GM18907 (cell line): ENCODE results near the gene TPX2.

Source experiments
- ATAC-seq: cut with Tn5 transposase; IDR thresholded peaks from one replicate; pipeline ENCODE4 v1.9.1; 2021; ENCODE audit warnings: mild to moderate bottlenecking, moderate library complexity; ENCODE audit not compliant: unreplicated experiment

TPX2 gene

DNA sequence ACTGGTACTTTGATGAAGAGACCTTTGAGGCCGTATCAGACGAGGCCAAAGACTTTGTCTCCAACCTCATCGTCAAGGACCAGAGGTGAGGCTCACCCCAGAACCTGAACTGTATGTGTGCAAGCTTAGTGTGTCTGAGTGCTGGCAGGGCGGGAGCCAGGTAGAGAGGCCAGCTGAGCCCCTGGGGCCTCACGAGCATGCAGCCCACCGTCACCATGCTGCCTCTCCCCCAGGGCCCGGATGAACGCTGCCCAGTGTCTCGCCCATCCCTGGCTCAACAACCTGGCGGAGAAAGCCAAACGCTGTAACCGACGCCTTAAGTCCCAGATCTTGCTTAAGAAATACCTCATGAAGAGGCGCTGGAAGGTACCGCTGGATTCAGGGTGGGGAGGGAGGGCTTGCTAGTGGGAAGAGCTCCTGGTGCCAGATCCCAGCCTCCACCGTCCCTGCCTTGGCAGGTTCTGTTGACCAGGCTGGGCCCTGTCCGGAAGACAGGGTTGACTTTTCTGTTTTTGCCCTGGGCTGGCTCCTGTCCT, 92.7 kb downstream of the TPX2 start:
- no peak for ATAC-seq

DNA sequence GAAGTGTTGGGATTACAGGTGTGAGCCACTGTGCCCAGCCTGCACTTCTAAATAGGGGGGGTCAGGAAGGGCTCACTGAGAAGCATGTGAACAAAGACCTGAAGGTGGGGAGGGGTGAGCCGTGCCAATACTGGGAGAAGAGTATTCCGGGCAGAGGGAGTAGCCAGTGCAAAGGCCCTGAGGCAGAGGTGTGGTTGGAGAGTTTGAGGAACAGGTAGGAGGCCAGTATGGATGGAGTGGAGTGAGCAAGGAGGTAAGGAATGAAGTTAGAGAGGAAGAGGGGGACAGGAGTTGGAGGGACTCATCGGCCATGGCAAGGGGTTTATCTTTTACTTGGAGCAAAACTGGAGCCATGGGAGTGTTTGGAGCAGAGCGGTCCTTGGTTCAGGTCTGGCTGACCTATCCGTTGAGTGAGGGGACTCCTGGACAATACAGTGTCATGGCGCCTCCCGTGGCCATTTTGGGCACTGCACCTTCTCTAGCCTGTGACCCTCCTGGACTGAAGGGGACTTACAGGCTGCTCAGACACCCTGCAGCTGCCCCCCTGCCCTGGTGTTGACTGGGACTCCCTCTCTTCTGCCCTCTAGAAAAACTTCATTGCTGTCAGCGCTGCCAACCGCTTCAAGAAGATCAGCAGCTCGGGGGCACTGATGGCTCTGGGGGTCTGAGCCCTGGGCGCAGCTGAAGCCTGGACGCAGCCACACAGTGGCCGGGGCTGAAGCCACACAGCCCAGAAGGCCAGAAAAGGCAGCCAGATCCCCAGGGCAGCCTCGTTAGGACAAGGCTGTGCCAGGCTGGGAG, 94.2 kb downstream of the TPX2 start:
- ATAC-seq = no peak

DNA sequence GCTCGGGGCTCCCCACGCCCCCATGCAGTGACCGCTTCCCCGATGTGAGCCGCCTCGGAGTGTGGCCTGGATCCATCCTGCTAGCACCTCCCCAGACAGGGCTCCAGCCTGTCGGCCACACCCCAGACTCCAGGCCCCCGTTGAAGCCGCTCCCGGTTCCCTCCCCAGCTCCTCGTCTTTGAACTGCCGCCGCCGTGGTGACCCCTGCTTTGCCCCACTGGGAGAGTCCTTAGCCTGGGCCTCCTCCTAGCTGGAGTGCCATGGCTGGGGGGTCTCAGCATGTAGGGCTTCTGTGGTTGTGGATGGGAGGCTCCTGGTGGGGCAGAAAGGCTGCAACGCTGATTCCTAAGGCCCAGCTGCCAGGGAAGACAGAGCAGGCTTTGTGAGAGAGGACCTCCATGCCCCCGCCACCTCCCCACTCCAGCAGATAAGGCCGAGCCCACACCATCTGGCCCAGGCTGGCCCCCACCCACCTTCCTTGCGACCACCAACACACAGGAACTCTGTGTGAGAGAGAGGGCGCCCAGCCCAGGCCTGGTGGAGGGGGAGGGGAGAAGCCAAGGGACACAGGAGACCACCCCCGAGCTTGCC, 94.9 kb downstream of the TPX2 start:
- ATAC-seq = no peak

DNA sequence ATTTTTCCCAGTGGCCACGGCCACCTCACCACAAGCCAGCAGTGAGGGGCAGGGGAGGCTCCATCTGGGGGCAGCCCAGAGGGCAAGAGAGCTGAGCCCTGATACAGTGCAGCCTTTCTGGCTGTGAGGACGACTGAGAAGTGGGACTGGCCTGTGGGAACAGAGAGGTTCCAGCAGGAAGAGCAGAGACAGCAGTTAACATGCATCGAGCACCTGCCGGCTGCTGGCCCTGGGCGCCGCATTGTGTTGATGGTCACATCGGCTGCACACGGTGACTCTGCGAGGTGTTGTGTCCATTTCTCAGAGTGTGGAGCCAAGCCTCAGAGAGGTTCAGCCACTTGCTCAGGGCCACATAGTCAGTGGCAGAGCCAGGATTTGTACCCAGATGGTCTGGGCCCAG, 96.5 kb downstream of the TPX2 start:
- ATAC-seq = peak; percentile 12

DNA sequence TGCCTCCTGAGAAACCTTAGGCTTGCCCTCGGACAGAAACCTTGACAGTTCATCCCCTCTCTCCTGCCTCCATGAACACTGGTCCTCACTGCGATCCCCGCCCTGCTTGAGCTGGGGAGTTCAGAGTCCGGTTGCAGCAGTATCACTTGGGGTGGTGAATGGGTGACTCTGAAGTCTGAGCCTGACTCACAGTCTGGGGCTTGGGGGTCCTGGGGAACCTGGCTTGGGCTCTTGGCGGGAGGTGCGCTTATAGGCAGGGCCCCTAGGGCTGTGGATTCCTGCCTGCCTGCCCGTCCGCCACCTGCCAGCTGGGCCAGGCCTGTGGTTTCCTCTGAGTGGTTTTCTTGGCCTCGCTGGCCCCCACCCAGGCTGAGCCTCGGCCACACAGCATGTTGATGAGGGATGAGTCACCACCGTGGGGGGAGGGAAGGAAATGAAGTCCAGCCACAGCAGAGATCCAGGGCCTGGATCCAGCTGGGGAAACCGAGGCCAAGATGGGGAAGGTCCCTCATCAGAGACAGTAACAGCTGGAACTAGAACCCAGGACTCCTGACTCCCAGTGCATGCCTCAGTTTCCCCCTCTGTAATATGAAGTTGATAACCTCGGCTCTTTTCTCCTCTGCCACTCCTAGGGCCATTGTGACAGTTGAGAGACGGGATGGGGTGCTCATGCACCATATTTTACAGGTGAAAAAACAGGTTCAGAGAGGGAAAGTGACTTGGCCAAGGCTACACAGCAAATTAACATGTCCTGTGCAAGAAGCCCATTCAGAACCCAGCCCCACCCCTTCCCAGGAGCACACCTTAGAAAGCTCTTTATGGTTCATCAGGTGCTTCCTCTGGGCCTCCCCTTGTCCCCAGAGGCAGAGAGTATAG, 97.1 kb downstream of the TPX2 start:
- peak; percentile 90 for ATAC-seq

DNA sequence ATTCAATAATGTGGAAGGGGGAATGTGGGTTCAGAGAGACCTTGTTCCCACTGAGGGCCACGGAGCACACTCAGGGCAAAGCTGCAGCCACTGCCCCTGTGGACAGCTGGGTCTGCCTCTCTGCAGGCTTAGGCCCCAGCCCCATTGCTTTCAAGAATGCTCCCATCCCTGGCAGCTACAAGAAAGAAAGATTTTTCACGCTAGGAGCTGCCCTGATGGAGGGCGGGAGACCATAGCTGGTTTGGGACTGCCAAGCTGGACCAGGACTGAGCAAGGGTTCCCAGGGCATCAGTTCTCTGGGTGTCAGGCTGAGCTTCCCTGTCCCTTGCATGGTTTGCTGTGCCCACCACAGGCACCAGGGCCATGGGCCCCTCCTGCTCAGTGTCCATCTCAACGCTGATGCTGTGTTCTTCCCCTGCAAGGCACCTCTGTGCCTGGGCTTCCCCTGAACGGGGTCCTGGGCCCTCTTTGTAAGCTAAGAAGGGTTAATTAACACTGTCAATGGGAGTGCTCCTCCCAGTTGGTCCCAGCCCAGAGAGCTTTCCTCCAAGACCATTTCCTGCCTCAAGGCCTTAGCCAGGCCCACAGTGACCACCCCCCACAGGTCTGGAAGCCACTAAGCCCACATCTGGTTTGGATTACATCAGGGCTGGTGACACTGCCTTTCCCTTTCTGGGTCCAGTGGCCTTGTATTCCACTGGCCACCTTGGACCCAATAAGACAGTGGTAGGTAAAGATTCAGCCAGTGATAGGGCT, 97.9 kb downstream of the TPX2 start:
- ATAC-seq = no peak

DNA sequence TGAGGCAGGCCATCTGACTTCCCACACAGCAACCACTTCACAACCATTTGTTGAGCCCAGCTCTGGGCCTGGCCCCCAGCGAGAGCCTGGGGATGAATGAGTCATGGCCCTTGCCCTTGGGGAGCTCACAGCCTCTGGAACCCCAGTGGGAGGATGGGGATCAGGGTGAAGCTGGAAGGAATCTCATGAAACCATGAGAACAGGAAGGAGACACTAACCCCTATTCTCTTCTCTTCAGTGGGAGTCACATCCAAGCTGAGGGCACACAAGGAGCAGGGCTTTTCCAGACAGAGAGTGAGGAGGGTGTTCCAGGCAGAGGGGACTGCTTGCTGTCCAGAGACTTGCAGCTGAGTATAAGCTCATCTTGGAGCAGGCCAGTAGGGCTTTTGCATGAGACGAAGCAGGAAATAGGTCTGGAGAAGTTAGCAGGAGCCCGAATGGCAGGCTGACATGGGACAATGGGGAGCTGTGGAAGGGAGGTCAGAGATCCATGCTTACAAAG, 98.9 kb downstream of the TPX2 start:
- no peak for ATAC-seq

DNA sequence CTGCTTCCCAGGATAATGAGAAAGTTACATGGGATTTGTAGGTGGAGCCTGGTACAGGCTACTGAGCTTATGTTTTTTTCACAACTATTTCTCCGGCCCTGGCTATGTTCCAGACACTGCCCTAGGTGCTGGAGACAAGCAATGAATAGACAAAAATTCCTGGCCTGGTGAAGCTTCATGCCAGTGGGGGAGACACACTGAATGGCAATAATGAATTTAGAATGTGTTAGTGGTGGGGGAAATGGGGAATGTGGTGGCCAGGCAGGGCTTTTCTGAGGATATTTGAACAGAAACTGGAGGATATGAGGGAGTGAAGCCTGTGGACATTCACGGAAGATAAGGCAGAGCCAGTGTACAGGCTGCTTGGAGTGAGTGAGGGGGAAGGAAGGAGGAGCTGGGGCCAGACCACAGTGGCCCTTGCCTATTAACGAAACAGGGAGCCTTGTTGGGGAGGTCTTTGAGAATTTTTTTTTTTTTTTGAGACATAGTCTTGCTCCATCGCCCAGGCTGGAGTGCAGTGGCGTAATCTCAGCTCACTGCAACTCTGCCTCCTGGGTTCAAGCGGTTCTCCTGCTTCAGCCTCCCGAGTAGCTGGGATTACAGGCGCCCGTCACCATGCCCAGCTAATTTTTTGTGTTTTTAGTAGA, 99.7 kb downstream of the TPX2 start:
- no peak for ATAC-seq

DNA sequence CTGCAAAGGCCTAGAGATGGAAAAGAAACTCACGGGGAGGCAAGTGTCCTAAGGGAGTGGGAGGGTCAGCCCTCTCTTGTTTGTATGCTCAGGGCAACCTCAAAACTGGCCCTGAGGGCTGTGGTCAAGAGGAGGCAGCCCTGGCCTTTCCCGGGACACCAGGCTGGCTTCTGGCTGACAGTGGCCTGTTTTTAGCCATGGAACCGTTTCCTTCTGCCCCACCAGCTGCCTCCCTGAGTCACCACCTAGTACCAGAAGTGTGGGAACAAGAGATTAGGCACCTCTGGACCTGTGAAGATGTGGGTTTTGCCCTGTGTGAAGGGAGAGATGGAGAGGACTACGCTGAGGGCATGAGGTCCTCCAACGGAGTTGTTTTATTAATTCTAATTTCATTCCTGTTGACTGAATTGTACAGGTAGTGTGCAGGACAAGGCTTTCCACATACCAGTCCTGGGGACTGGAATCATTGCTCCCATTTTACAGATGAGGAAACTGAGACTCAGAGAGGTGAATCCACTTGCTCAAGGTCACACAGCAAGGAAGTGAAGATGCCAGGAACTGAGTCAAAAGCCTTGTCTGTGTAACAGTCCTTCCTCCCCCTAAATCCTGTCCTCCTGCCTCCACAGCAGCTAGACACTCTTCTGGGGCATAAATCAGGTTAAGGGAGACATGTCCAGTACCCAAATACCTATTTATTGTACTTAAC, 100.8 kb downstream of the TPX2 start:
- ATAC-seq = no peak

DNA sequence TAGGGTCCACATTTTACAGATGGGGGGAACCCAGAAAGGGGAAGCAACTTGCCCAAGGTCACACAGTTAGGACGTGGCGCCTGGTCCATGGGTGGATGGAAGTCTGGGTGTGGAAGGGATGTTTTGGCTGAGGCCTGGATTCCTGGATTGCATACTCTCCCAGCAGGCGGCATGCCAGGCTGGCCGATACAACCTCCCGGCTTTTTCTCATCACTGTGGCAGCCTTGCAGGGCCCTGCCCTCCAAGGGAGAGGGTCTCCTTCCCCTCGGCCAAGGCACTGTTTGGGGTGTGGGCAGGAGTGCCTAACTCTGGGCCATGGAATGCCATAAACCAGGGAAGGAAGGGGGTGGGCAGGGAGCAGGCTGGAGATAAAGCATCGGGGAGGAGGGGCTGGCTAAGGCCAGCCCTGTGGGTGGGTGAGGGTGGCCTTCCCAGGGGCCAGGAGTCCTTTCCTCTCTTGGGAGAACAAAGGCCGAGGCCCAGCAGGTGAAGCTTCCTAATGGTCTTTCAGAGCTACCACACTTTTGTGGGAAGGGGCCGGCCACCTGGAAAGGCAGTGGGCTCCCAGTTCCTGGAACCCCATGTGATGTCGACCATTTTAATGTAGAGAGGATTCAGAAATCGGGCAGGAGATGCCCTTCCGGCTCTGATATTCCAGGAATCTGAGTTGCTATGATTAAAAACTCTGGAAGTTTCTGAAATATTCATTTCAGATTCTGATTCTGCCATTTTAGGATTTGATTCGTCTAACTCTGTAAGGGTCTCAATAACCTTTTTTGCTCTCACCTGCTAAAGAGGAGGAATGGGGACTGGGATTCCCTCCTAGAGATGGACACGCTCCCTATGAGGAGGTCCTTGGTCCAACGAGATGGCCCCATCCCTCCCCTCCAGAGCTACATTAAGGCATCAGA, 102.1 kb downstream of the TPX2 start:
- ATAC-seq = no peak

DNA sequence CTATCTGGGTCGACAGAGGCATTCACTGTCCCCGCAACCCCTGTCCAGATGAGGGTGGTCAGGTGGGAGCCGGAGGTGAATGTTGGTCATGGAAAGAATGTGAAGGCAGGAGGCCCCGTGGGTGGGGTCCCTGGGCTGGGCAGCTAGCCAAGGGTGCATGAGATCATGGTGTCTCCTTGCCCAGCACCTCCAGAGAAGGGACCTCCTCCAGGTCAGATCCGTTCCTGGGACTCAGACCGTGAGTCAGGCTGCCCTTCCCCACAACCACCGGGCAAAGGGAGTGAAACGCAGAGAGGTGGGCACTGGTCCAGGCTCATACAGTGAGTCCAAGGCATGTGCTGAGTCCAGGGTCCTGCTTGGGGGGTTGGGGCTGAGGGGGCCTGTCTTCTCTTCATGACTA, 102.8 kb downstream of the TPX2 start:
- ATAC-seq = no peak

DNA sequence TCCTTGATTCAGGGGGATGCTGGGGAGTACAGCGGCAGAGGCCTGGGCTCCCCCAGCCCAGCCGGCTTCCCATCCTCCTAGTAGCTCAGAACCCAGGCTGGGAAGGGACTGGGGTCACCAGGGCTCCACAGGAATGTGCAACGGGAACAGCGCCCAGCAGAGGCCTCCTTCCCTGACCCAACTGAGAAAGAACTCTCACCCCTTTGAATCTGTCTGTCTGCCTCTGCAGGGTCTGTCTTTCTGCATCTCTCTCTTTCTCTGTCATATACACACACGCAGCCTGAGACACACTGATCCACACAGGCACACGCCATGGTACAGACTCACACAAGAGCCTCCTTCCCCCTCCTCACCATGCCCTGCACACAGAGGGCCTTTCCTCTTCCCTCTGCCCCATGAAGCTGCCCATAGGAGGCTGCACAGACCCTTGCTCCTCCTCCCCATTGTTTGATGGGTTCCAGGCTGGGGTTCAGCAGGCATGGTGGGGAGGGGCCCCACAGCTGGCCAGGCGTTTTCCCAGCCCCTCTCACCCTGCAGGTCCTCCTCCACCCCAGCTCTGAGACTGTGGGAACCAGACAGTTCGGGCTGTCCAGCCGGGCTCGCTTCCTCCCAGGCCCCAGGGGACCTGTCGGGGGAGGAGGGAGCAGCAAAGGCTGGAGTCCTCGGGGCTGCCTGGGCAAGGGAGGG, 103.5 kb downstream of the TPX2 start:
- ATAC-seq = no peak

DNA sequence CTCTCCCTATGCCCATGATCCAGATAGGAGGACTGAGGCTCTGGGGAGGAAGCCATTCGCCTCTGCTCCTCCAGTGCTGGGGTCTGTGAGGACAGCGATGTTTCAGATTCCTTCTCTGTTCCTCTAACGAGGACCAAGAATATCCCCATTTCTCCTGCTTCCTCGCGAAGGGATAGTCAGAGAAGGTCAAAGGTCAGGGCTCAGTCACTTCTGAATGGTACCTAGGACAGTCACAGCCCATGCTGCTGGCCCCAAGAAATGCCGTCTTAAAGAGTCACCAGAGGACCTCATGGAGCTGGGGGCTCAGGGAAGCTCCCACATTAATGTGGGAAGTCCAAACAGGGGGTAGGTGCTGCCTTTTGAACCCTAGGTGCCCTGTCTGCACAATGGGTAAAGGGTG, 104.2 kb downstream of the TPX2 start:
- ATAC-seq = no peak

DNA sequence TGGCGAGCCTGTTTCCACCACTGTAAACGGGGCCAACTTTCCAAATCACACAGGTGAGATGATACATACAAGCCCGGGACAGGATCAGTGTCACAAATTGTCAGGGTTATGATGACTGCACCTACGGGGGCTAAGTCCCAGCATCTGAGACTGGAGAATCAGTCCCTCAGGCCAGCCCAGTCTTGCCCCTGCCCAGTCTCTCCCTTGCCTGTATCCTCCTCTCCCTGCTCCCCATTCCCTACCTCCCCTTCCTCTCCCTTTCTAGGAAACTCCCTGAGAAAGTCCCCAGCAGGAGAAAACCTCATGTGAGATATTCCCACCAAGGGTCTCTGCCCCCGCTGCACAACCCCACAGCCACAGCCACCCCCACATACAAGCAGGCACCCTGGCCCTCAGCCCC, 104.8 kb downstream of the TPX2 start:
- ATAC-seq = no peak

DNA sequence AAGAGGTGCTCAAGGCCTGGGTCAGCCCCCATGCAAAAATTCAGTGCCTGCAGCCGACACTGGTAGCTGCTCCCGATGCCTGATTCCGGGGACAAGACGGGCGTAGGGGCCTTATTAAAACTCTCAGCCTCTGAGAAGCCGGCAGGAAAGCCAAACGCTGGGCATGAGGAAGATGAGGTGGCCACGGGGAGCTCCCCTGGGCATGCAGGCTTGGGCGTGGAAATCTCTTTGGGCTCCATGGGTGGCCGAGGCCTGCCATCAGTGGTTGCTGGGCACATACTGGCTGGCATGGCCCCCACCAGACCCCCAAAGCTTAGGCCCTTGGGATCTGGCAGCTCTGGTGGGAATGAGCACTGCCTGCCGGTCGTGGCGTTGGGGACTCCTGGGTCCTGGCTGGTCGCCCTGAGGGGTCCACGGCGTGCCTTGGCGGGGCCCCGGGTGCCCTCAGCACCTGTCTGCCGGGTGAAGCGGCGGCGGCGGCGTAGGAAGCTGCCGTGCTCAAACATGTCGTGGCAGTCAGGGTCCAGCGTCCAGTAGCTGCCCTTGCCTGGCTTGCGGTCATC, 105.7 kb downstream of the TPX2 start:
- no peak for ATAC-seq

DNA sequence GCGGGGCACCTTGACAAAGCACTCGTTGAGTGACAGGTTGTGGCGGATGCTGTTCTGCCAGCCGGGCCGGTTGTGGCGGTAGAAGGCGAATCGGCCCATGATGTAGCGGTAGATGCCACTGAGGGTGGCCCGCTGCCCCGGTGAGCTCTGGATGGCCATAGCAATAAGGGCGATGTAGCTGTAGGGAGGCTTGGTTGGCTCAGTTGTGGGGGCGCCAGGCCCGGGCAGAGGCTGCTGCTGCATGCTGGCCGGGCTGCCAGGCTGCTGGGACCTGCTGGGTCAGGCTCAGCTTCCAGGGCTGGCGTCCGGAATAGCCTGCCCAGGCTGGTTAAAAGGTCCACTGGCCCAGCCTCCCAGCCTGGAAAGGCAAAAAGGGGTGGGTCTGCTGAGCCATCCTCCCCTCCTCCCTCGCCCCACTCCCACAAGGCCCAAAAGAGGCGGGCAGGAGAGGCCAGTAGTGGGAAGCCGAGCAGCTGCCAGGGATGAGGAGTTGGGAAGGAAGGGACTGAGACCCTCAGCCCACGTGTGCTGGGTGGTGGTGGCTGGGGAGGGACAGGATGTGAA, 106.3 kb downstream of the TPX2 start, which contains the start of gene FOXS1:
Gene FOXS1, minus strand, starts transcription at position 305 of the 564 bp plus-strand sequence. Its CDS starts 62 bp downstream, at position 243.
- ATAC-seq = no peak

DNA sequence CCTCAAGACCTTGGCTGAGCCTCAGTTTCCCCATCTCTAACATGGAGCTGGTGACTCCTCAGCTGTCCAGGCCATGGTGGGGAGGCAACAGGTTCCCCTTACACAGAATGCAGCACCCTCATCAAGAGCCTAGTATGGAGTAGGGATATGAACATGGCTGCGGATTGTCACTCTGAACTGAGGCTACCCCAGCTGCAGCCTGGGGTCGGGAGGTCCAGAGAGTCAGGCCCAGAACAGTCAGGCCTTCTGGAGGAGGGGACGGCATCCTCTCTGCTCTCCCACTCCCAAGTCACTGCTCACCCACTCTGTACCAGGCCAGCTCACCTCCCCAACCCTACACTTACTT, 107.7 kb downstream of the TPX2 start:
- no peak for ATAC-seq
